ENCODE results near the gene RAB31.
"Not testable (repeated sequence)": the region's sequence is repeated elsewhere in the genome, so short reads cannot be mapped to it uniquely, and the experiment has no call there.

Gene RAB31

GRCh38 chr18:9758624-9759075 lies 50.5 kb downstream of the RAB31 start:
- DNase-seq (ENCODE audit: low read depth in 2 of 2) = no peak

DNA sequence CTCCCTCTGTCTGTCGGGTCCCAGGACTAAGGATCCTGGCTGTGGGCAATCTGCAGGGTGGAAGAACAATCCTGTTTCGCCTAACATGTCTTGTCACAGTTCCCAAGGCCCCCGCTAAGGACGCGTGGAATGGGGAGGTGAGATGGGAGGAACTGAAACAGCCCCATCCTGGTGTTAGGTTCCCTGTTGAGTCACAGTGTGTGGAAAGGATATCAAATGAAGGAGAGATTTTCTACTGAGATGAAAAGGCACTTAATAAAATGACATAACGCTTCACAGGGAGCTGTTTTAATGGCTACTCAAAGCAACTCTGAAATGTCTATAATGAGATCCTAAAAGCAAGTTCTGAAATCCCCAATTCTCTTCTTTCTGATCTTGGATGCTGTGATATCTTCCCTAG lies 52.5 kb downstream of the RAB31 start:
- DNase-seq (ENCODE audit: low read depth in 2 of 2) = no peak

DNA sequence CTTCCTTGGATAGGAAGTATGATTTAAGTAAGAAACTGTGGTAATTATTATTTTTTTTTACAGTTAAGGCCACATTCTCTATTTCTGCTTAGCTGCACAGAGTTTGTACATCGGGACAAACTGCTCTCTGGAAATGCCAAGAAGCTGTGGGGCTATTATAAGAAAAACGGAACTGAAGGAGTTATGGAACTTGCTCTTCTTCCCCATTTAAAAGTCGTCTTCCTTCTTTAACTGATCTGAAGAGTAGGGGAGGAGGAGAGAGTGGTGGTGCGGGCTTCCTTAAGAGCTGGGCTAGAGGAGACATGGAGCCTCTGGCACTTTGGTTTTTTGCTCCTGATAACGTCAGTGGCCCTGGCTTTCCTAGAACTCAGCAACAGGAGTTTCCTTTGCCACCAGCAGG lies 54.4 kb downstream of the RAB31 start:
- DNase-seq (ENCODE audit: low read depth in 2 of 2) = no peak

GRCh38 chr18:9763157-9763556 lies 55.1 kb downstream of the RAB31 start:
- no peak for DNase-seq (ENCODE audit: low read depth in 2 of 2)

DNA sequence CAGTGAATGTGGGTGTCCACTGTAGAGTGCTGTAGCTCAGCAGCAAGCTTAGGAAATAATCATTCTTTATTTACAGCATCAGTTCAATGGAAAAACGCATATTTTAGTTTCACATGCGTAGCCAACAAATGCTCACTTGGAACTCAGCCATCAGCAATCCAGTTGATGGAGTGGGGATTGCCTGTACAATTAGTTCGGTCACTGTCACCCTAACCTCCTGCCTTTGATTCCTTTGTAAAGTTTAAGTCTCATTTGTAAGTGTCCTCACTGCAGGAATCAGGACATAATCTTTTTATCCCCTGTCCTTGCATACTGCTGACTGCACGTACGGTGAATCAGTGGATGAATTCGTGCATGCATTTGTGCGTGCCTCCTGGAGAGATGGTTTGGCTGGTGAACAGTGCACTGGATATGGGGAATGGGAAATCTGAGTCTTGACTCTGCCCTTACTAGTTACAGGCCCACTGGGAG lies 55.9 kb downstream of the RAB31 start:
- DNase-seq (ENCODE audit: low read depth in 2 of 2) = no peak

DNA sequence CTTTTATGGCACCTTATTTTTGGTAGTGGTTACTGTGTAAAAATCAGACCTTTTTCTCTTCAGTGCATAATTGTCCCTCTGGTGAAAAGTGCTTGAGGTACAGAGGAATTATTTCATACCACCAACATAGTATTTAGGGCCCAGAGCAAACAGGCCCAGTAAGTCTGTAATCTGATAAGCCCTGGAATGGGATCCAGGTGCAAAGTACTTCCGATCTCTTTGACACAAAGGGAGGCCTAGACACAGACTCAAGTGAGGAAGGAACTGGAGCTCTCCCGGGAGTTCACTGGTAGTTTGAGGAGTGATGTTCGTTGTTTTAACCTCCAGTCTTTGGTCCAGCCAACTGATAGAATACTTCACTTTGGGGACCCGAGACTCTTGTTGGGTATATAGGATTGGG lies 57.4 kb downstream of the RAB31 start:
- no peak for DNase-seq (ENCODE audit: low read depth in 2 of 2)

GRCh38 chr18:9766076-9766481 lies 58.0 kb downstream of the RAB31 start:
- no peak for DNase-seq (ENCODE audit: low read depth in 2 of 2)

GRCh38 chr18:9766740-9767139 lies 58.6 kb downstream of the RAB31 start:
- no peak for DNase-seq (ENCODE audit: low read depth in 2 of 2)

DNA sequence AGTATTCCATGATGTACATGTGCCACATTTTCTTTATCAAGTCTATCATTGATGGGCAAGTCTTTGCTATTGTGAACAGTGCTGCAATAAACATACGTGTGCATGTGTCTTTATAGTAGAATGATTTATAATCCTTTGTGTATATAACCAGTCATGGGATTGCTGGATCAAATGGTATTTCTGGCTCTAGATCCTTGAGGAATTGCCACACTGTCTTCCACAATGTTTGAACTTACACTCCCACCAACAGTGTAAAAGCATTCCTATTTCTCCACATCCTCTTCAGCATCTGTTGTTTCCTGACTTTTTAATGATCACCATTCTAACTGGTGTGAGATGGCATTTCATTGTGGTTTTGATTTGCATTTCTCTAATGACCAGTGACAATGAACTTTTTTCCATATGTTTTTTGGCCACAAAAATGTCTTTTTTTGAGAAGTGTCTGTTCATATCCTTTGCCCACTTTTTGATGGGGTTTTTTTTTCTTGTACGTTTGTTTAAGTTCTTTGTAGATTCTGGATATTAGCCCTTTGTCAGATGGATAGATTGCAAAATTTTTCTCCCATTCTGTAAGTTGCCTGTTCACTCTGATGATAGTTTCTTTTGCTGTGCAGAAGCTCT lies 60.1 kb downstream of the RAB31 start:
- not testable (repeated sequence) for DNase-seq (ENCODE audit: low read depth in 2 of 2)

DNA sequence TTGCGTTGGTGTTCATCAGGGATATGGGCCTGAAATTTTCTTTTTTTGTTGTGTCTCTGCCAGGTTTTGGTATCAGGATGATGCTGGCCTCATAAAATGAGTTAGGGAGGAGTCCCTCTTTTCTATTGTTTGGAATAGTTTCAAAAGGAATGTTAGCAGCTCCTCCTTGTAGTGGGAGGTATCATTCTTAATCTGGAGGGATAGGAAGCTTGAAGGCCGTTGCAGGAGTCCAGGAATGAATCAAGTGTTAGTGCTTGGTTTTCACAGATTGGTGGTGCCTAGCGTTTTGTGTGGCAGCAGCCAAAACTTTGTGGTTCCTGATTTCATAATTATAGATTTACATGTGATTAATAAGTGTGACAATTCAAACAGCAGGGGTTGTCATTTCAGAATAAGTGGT lies 62.0 kb downstream of the RAB31 start:
- not testable (repeated sequence) for DNase-seq (ENCODE audit: low read depth in 2 of 2)

DNA sequence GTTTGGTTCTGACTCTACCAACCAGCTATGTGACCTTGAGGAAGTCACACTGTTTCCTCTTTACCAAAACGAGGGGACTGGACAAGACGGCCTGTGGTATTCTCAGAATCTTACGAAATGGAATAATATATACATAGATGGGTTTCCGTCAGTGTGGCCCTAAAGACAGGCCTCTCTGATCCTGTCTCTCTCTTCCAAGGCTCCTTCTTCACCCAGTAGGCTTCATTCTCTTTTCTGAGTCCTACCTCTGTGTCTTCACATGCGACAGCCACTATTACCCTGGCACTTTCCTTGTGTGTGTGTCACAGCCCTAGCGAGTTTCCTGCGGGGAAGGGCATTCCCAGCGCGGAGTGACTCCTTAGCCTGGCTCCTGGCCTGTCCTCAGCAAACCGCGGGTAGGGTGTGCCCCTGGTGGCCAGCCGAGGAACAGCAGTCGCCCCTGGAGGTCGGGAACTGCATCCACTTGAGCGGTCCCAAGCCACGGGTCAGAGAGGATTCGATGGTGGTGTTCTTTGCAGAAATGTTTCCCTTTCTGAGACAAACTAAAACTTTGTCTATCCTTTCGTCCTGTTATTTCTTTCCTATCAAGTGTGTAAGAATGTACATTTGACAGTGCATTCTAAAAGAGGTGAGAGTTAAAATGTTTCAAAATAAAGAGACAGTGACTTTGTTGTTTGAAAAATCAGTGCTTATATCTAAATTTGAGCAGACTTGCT lies 63.3 kb downstream of the RAB31 start:
- peak; percentile 35 to 43 for DNase-seq (ENCODE audit: low read depth in 2 of 2)

DNA sequence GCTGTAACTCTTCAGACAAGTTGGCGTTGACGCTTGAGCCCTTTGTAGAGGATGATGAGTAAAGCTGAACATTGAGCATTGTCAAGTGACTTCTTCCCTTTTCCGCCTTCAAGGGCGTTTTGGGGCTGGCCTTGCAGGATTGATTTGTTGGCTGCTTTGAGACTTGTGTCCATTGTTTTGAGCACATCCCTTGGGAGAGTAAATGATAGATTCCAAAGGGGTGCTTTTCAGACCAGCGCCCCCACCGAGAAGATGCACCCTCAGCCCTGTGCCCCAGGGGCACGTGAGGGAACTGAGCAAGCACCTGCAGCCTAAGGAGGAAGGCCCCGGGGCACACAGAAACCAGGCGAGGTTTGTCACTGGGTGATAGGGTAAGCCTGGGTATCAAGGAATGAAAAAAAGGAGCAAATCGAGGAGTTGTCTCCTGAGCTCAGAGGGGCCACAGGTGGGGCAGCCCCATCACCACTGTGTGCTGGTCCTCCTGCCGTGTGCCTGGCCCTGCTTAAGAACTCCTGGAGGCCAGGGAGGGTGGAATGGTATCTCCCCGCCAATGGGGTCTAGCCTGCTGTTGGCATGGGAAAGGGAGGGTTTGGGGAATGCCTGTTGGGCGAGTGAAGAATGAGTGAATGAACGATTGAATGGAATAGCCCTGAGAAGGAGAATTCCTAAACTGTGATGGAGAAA lies 64.0 kb downstream of the RAB31 start:
- no peak for DNase-seq (ENCODE audit: low read depth in 2 of 2)

DNA sequence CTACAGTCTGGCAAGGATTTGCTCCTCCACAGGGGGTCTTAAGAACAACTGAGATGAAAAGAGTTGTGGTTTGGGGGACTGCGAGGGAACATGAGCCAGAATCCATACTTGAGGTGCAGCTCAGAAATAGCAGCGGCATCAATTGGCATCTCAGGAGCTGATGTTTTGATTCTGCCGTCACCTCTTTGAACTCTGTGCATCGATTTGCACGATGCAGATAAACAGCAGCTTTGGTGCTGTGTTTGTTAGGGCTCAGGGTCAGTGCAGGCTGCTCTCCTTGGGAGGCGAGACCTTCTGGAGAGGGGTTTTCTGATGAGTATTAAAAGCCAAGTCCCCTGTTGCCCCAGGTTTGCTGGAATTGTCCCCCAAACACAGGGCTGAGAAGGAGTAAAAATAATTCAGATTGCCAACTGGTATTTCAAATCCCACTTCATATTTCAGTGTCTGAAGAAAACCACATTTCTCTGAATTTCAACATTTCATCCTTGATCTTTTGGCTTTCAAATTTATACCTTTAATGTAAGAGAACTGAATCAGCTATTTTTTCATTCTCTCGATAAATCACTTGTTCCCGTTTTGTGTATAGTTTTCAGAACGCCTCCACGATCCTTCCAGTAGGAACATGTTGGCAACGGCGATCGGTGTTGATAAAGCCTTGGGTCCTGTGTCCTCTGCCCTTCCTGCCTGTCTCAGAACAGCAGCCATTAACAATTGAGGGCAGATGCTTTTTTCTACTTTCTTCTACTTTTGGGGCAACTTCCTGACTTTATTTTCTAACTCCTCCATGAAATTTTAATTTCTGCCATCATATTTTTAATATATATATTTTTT lies 65.0 kb downstream of the RAB31 start:
- DNase-seq (ENCODE audit: low read depth in 2 of 2) = no peak

DNA sequence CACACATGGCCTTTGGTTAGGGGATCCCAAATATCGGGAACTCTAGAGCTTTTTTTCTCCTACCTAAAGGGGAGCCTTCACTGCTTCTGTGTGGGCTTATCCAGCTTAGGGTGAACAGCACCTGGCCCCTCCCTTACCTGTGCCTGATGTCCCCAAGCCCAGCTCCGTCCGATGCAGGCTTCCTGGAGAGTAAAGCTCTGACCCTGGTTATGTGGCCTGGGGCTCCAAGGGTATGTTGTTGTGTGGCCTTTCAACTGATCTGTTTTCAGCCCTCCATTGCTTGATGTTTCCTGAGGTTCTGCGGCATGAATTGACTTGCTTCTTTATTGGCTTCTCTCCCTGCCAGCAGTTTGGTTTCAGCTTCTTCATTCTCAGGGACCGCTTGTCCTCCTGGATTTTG lies 66.0 kb downstream of the RAB31 start:
- no peak for DNase-seq (ENCODE audit: low read depth in 2 of 2)

GRCh38 chr18:9775178-9775577 lies 67.1 kb downstream of the RAB31 start:
- DNase-seq (ENCODE audit: low read depth in 2 of 2) = no peak

DNA sequence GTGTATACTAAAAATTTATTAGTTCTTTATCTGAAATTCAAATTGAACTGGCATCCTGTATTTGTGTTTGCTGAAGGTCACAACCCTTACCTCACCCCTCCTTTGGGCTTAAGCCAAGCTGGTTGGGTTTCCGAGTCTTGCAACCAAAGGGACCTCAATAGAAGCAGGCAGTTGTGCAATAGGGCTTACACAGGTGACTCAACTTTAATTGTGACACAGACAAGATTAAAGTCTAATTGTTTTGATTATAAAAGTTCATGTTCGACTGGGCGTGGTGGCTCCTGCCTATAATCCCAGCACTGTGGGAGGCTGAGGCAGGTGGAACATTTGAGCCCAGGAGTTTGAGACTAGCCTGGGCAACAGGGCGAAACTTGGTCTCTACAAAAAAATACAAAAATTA lies 71.5 kb downstream of the RAB31 start:
- no peak for DNase-seq (ENCODE audit: low read depth in 2 of 2)

DNA sequence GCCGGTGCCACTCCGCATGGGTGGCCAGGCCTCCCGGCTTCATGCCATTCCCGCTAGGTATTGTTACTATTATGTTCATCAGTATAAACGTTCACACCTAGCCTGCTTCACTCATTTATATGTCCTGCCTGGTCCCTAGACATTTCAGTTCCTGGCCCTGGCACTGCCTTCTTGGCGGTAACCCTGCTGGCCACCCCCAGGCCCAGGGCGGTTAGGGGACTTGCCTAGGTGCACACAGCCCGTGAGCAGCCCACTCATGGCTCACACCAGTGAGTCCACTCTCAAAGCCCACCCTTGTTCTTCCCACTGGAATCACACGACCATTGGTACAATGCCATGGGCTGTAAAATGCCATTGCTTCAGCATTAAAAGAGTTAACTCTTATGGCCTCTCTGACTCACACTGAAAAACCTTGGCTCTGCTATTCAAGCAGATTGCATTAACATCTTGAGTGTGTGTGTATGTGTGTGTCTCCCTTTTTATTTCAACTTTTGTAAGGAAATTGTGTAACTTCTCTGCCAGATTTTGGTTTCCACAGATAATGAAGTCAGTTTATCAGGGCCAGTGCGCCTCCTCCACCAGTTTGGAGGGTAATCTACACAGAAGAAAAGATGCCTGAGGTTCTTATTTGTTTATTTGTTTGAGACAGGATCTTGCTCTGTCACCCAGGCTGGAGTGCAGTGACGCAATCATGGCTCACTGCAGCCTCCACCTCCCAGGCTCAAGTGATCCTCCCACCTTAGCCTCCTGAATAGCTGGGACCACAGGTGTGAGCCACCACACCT lies 74.2 kb downstream of the RAB31 start:
- DNase-seq (ENCODE audit: low read depth in 2 of 2) = no peak

DNA sequence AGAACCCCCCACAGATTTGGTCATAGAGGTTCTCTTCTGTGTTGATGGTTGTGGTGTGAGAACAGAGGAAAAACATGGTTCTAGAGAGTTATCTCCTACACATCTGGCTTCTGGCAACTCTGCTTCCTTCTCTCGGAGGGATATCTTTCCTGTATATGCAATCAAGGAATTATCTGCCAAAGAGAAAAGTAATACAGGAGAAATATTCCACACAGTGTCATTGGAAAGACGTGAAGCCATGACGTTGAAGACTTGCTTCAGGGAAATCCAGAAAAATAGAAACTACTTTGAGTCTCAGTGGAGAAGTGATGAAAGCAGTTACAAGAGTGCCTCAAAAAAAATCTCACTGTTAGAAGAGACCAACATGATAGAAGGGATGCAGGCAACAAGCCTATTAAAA lies 78.5 kb downstream of the RAB31 start:
- no peak for DNase-seq (ENCODE audit: low read depth in 2 of 2)

DNA sequence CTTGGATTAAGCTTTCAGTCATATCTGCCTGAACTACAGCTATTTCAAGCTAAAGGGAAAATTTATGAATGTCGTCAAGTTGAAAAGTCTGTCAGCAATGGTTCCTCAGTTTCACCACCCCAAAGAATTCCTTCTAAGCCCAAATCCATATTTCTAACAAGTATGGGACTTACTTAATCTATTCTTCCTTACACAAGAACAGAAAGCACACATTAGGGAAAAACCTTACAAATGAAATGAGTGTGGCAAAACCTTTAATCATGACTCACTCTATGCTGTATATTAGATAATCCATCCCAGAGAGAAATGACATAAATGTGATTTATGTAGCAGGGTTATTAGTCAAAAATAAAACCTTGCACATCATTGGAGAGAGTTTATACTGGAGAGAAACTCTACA lies 78.9 kb downstream of the RAB31 start:
- no peak for DNase-seq (ENCODE audit: low read depth in 2 of 2)

- no peak for DNase-seq (ENCODE audit: low read depth in 2 of 2)
Observed at GRCh38 chr18:9787712-9788111, 79.6 kb downstream of the RAB31 start.

- DNase-seq (ENCODE audit: low read depth in 2 of 2) = no peak
Observed at GRCh38 chr18:9788140-9788539, 80.0 kb downstream of the RAB31 start.
